CD4-positive, alpha-beta T cell treated with Interleukin-10 for 1 hour (primary cell): ENCODE results near the gene GABRG2.
"Not testable (repeated sequence)": the region's sequence is repeated elsewhere in the genome, so short reads cannot be mapped to it uniquely, and the experiment has no call there.

Experiments
- DNase-seq: peaks from one replicate; pipeline ENCODE4 v3.0.0-alpha.2; 2020

The GABRG2 gene

GRCh38 chr5:162067655-162068411, at the start of gene GABRG2:
Gene GABRG2, plus strand, starts transcription at chr5:162067773. Its CDS starts 227 bp downstream, at chr5:162068000.
- no peak for DNase-seq

- DNase-seq: no peak
These were observed 42.3 kb upstream of the GABRG2 start for GRCh38 chr5:162025312-162025711.

- no peak for DNase-seq
These were observed 40.8 kb upstream of the GABRG2 start for GRCh38 chr5:162026803-162027202.

- no peak for DNase-seq
These were observed 30.1 kb upstream of the GABRG2 start for GRCh38 chr5:162037431-162037830.

- DNase-seq: no peak
These were observed 20.3 kb upstream of the GABRG2 start for GRCh38 chr5:162047279-162047678.

GRCh38 chr5:162052676-162053075, 14.9 kb upstream of the GABRG2 start:
- no peak for DNase-seq

GRCh38 chr5:162055095-162055494, 12.5 kb upstream of the GABRG2 start:
- not testable (repeated sequence) for DNase-seq

- DNase-seq: no peak
These were observed 411 bp upstream of the GABRG2 start for GRCh38 chr5:162067162-162067561.

GRCh38 chr5:162068412-162068811, 839 bp downstream of the GABRG2 start:
- DNase-seq: no peak

- DNase-seq: no peak
These were observed 1.4 kb downstream of the GABRG2 start for GRCh38 chr5:162068936-162069335.

GRCh38 chr5:162078805-162079204, 11.2 kb downstream of the GABRG2 start:
- no peak for DNase-seq

- DNase-seq: no peak
These were observed 23.8 kb downstream of the GABRG2 start for GRCh38 chr5:162091336-162091735.

- no peak for DNase-seq
These were observed 28.9 kb downstream of the GABRG2 start for GRCh38 chr5:162096448-162096847.

GRCh38 chr5:162107591-162107990, 40.0 kb downstream of the GABRG2 start:
- DNase-seq: no peak

- DNase-seq: no peak
These were observed 52.2 kb downstream of the GABRG2 start for GRCh38 chr5:162119801-162120200.

GRCh38 chr5:162128117-162128516, 60.5 kb downstream of the GABRG2 start:
- no peak for DNase-seq

- no peak for DNase-seq
These were observed 64.8 kb downstream of the GABRG2 start for GRCh38 chr5:162132348-162132747.

GRCh38 chr5:162139190-162139589, 71.6 kb downstream of the GABRG2 start:
- no peak for DNase-seq

GRCh38 chr5:162154242-162154641, 86.7 kb downstream of the GABRG2 start:
- no peak for DNase-seq

GRCh38 chr5:162160401-162160800, 92.8 kb downstream of the GABRG2 start:
- DNase-seq: no peak

GRCh38 chr5:162163663-162164062, 96.1 kb downstream of the GABRG2 start:
- no peak for DNase-seq

- DNase-seq: no peak
These were observed 106.9 kb downstream of the GABRG2 start for GRCh38 chr5:162174358-162174974.

- DNase-seq: no peak
These were observed 119.8 kb downstream of the GABRG2 start for GRCh38 chr5:162187371-162187770.

- no peak for DNase-seq
These were observed 122.1 kb downstream of the GABRG2 start for GRCh38 chr5:162189719-162190118.

- no peak for DNase-seq
These were observed 125.4 kb downstream of the GABRG2 start for GRCh38 chr5:162193012-162193411.
